D721Med (cell line): ENCODE measurements around the gene PSMC2.

ENCODE experiments used
- DNase-seq: peaks from one replicate; pipeline ENCODE4 v3.0.0; 2011; ENCODE audit warnings: low spot score; ENCODE audit not compliant: insufficient read length
- FAIRE-seq: peaks from 2 replicates; lab custom pipeline; 2011; peaks lifted over from hg19 to GRCh38; lab: Jason Lieb, UNC
- CTCF ChIP-seq: IDR thresholded peaks from 2 replicates; pipeline ENCODE4 v1.5.1; 2012; ENCODE audit warnings: mild to moderate bottlenecking, control low read depth; ENCODE audit not compliant: insufficient read depth; ENCODE audit errors: missing control alignments

PSMC2 gene

DNA sequence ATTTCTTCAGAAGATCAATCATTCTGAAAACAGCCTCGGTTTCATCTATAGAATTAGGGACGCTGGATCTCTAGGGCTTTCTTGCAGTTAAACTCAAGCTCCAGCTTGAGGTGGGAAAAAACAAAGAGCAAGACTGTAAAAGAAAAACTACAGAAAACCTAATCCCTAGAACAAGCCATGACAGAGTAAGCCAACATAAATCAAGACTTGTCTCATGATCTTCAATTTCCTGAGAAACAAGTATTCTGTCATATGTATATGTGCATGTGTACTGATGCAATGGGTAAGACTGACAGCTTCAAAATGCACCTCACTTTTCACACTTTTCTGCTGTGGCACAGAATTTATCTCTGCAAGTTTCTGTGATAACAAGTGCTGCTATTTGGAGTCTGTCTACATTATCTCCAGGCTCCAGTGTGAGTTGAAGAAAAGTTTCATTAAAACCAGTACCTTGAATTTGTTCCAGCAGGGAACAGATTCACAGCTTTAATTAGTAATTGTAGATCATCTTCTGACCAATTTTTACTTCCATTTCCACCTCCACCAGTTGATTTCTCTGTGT, 31.0 kb upstream of the PSMC2 start:
- FAIRE-seq = no peak

GRCh38 chr7:103317009-103317408, 30.4 kb upstream of the PSMC2 start:
- no peak for FAIRE-seq
- no peak for DNase-seq
- TF ChIP-seq CTCF = no peak

More for the DNA sequence above, 31.0 kb upstream of the PSMC2 start:
- no peak for TF ChIP-seq CTCF
- no peak for DNase-seq

DNA sequence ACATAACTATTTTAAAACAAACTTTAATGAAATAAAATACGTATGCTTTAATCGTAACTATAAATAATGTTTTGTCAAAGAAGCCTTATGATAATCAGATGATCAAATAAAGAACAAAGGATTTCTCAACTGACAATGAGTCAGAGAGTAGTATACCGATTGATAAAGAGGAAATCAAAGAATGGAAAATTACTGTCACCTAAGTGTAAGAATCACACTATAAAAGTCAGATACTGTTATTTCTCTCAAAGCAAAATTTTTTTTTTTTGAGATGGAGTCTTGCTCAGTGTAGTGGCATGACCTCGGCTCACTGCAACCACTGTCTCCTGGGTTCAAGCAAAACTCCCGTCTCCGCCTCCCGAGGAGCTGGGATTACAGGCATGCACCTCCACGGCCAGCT, 21.7 kb upstream of the PSMC2 start:
- TF ChIP-seq CTCF = no peak
- DNase-seq (no peak), FAIRE-seq (no peak)

DNA sequence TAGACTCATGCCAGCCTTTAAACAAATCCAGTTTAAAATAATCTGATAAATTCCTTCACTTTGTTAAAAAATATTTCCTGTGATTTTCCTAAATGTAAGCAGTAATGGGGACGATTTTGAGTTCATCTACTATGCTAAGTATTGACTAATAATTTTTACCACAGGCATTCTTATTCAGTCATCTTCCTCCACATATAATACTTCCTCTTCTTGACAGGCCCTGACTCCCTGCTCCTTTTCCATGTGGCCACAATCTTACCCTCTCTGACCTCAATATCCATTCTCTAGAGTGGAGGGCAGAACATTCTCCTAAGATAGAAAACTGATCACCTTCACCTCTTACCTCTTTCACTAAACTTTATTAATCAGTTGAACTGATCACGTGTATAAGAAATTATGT, 10.7 kb upstream of the PSMC2 start:
- DNase-seq (no peak), FAIRE-seq (no peak)
- TF ChIP-seq CTCF = no peak

GRCh38 chr7:103338864-103339263, 8.6 kb upstream of the PSMC2 start:
- no peak for TF ChIP-seq CTCF
- no peak for FAIRE-seq

GRCh38 chr7:103341466-103341865, 6.0 kb upstream of the PSMC2 start:
- DNase-seq = no peak
- no peak for TF ChIP-seq CTCF
- no peak for FAIRE-seq

More at GRCh38 chr7:103338864-103339263, 8.6 kb upstream of the PSMC2 start:
- no peak for DNase-seq

DNA sequence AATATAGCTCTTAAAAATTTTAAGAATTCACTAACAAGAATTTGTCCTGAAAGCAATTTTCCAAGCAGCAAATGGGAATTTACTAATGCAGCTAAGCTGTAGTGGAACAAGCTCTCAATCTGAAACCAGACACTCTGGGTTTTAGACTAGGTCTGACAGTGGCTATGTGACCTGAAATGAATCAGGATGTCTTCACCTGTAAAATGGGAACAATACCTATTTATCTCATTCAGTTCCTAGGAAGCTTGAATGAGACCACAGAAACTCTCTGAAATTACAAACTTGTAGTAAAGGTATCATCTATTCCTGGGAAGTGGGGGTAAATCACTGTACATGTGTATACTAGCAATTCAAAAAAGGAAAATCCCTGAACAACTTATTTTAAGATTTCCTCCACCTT, 4.1 kb upstream of the PSMC2 start:
- DNase-seq (no peak), FAIRE-seq (no peak)
- no peak for TF ChIP-seq CTCF
